ENCODE results near the gene PEX5.
A peak's percentile ranks its signal among the peaks of the same experiment; 100 is the strongest.
"Not testable (repeated sequence)": the region's sequence is repeated elsewhere in the genome, so short reads cannot be mapped to it uniquely, and the experiment has no call there.

PEX5 gene

DNA sequence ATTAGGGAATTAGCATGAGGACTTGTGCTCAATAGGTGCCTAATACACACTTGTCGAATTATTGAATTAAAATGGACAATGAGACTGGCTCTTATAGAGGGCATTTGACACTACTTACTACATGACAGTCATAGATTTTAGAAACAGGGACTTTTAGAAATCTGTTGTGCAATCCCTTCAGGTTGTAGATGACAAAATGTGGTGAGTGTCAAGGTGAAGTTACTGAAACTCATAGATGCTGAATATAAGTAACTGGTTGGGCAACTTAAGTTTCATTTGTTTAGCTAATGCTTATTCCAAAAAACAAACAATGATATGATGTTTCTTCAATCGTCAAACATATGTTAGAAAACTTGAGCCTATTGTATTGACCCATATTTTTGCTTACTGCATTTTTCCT, 12.9 kb upstream of the PEX5 start:
- no peak overlapping the region for H3K4me3 ChIP-seq (ENCODE audit: low read depth, low read length)
- TF ChIP-seq, protein P1, sequence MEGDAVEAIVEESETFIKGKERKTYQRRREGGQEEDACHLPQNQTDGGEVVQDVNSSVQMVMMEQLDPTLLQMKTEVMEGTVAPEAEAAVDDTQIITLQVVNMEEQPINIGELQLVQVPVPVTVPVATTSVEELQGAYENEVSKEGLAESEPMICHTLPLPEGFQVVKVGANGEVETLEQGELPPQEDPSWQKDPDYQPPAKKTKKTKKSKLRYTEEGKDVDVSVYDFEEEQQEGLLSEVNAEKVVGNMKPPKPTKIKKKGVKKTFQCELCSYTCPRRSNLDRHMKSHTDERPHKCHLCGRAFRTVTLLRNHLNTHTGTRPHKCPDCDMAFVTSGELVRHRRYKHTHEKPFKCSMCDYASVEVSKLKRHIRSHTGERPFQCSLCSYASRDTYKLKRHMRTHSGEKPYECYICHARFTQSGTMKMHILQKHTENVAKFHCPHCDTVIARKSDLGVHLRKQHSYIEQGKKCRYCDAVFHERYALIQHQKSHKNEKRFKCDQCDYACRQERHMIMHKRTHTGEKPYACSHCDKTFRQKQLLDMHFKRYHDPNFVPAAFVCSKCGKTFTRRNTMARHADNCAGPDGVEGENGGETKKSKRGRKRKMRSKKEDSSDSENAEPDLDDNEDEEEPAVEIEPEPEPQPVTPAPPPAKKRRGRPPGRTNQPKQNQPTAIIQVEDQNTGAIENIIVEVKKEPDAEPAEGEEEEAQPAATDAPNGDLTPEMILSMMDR (IDR thresholded peaks at IDR 0.05; ENCODE audit: borderline replicate concordance, insufficient read depth, low read depth, low read length) = no peak

DNA sequence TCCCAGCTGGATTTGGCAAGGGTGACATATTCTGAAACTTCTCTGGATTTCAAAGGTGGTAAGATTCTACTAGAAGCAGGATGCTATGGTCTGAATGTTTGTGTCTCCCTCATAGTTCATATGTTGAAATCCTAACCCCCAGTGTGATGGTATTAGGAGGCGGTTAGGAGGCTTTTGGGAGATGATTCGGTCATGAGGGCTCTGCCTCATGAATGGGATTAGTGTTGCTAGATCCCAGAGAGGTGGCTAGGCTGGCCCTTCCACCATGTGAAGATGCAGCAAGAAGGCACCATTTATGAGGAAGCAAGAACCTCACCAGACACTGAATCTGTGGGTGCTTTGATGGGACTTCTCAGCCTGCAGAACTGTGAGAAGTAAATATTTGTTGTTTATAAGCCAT, 11.0 kb upstream of the PEX5 start:
- TF ChIP-seq, protein P1 (IDR thresholded peaks at IDR 0.05; ENCODE audit: borderline replicate concordance, insufficient read depth, low read depth, low read length) = no peak
- H3K4me3 ChIP-seq (ENCODE audit: low read depth, low read length) = no peak overlapping the region

DNA sequence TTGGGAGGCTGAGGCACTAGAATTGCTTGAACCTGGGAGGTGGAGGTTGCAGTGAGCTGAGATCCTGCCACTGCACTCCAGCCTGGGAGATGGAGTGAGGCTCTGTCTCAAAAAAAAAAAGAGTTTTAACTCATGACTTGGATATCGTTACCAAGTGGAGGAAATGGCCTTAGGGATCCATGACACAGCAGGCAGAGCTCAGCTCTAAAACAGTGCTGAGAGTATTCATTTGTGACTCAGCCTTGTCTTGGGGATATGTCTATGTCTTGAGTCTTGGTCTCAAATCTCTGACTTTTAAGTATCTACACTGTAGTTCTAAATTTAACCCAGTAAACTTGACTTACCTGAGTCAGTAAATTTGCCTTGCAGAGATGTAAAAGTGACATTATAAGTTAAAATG, 8.8 kb upstream of the PEX5 start:
- H3K4me3 ChIP-seq (ENCODE audit: low read depth, low read length) = no peak overlapping the region
- TF ChIP-seq, protein P1 (IDR thresholded peaks at IDR 0.05; ENCODE audit: borderline replicate concordance, insufficient read depth, low read depth, low read length) = no peak

DNA sequence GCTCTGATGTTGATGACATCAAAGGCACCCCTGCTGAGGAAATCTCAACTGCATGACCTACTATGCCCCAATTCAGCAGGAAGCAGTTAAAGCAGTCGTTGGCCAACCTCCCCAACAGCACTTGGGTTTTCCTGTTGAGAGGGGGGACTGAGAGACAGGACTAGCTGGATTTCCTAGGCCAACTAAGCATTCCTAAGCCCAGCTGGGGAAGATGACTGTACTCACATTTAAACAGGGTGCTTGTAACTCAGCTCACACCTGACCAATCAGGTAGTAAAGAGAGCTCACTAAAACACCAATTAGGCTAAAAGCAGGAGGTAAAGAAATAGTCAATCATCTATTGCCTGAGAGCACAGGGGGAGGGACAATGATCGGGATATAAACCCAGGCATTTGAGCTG, 3.4 kb upstream of the PEX5 start:
- not testable (repeated sequence) for H3K4me3 ChIP-seq (ENCODE audit: low read depth, low read length)

DNA sequence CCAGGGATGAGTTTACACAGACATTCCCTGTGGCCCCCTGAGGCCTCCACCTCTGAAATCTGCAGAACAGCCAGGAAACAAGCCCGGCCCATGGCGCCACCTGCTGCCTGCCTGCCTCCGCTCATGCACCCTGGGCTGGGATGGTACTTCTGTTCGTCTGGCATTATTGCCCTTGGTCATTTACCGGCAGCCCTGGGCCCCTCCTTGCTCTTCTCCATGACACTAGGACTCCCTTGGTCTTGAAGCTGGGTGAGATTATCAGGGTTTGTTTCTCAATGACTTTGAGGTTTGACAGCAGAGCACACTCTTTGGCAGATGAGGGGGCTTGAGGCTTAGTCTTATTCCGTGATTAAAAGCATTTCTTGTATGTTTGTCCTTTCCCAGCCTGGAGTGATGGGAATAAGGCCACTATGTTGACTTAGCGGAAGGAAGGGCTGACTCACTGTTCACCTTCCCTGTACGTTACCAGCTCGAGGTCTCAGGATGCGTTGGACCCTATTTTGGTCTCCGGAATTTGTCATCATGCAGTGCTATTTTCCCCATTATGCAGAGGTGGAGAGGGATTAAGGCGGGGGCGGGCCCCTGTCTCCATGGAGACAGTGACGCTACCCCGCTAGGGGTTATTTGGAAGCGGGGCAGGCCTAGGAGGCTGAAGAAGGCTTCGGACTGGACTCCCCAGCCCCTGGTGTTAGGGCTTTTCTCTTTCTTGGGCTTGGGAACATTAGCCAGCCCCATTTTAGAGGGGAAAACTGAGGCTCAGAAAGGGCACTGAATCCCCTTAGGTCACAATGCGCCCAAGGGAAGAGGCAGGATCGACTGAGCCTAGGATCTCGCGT, 706 bp upstream of the PEX5 start:
- TF ChIP-seq, protein P1 (IDR thresholded peaks at IDR 0.05; ENCODE audit: borderline replicate concordance, insufficient read depth, low read depth, low read length) = peak; percentile 77
- H3K4me3 ChIP-seq (ENCODE audit: low read depth, low read length) = peak overlapping the region; percentile 94

DNA sequence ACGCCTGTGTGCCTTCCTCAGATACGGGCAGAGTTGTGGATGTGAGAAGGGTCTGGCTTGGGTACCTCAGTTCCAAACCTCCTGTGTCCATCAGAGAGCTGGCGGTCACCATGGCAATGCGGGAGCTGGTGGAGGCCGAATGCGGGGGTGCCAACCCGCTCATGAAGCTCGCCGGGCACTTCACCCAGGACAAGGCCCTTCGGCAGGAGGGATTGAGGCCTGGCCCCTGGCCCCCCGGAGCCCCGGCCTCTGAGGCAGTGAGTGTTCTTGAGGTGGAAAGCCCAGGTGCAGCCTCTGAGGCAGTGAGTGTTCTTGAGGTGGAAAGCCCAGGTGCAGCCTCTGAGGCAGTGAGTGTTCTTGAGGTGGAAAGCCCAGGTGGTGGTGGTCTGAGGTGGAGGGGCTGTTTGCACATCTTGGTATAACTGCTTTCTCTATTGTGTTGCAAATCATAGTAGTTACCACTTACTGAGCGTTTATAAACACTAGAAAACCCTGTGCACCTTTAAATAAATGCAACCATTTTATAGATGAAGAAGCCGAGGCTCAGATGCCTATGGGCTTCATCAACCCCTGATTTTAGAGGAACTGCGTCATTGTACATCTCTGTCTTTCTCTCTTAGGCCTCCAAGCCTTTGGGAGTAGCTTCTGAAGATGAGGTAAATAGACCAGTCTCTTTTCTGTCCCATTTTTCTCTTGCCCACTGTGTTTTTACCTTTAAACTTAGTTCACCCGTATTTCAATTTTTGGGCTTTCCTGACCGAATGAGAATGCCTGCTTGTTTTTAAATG, 976 bp downstream of the PEX5 start:
- TF ChIP-seq, protein P1 (IDR thresholded peaks at IDR 0.05; ENCODE audit: borderline replicate concordance, insufficient read depth, low read depth, low read length) = no peak

DNA sequence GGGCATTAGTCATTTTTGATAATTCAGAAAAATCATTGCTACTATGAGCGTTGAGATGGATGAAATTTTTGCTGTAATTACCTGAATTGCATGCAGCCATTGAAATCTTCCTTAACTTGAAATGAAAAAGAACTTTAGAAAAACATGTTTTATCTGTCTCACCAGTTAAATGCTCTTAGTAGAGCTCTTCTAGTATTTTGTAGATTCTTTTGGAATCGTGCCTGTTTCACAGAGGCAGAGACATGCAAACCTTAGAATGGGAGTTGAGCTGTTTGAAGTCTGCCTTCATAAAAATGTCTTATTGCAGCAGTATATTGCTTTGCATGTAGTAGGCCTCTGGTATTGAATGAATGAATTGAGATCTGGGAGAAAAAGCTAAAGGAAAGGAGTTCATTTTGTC, 4.2 kb downstream of the PEX5 start:
- TF ChIP-seq, protein P1 (IDR thresholded peaks at IDR 0.05; ENCODE audit: borderline replicate concordance, insufficient read depth, low read depth, low read length) = no peak
- H3K4me3 ChIP-seq (ENCODE audit: low read depth, low read length) = no peak overlapping the region

More for the DNA sequence above, 976 bp downstream of the PEX5 start:
- peak overlapping the region; percentile 94 for H3K4me3 ChIP-seq (ENCODE audit: low read depth, low read length)

Data from GM12875 (cell line).